T-helper 1 cell treated with Interleukin-12 subunit alpha and Interleukin-12 subunit beta and Interleukin-4 antibody, amounts not matched to agents 30 μg/mL and 1 μg/mL, for 36 hours (primary cell): ENCODE measurements around the gene HACD2.
A peak's percentile ranks its signal among the peaks of the same experiment; 100 is the strongest.
"Not testable (repeated sequence)": the region's sequence is repeated elsewhere in the genome, so short reads cannot be mapped to it uniquely, and the experiment has no call there.

Experiments used
- H3K27ac Mint-ChIP-seq: one replicate; pipeline ENCODE4 v1.8.0; 2021; ENCODE audit warnings: mild to moderate bottlenecking, mixed read lengths
- H3K27me3 Mint-ChIP-seq: one replicate; pipeline ENCODE4 v1.8.0; 2021; ENCODE audit warnings: low read depth, mixed read lengths
- H3K36me3 Mint-ChIP-seq: one replicate; pipeline ENCODE4 v1.8.0; 2021; ENCODE audit warnings: low read depth, mixed read lengths
- H3K4me1 Mint-ChIP-seq: one replicate; pipeline ENCODE4 v1.8.0; 2021; ENCODE audit warnings: low read depth, mixed read lengths
- H3K4me3 Mint-ChIP-seq: one replicate; pipeline ENCODE4 v1.8.0; 2021; ENCODE audit warnings: mild to moderate bottlenecking, moderate library complexity, mixed read lengths
- H3K9me3 Mint-ChIP-seq: one replicate; pipeline ENCODE4 v1.8.0; 2021; ENCODE audit warnings: mixed read lengths

HACD2 gene

DNA sequence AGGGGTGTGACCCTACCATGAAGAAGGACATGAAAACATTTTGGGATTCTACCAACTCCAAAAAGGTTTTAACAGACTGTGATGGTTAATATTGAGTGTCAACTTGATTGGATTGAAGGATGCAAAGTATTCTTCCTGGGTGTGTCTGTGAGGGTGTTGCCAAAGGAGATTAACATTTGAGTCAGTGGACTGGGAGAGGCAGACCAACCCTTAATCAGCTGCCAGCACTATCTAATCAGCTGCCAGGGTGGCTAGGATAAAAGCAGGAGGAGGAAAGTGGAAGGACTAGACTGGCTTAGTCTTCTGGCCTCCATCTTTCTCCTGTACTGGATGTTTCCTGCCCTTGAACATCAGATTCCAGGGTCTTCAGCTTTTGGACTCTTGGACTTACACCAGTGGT lies 16.0 kb upstream of the HACD2 start:
- not testable (repeated sequence) for H3K27ac Mint-ChIP-seq, H3K4me3 Mint-ChIP-seq, H3K36me3 Mint-ChIP-seq, H3K27me3 Mint-ChIP-seq, H3K9me3 Mint-ChIP-seq, H3K4me1 Mint-ChIP-seq

DNA sequence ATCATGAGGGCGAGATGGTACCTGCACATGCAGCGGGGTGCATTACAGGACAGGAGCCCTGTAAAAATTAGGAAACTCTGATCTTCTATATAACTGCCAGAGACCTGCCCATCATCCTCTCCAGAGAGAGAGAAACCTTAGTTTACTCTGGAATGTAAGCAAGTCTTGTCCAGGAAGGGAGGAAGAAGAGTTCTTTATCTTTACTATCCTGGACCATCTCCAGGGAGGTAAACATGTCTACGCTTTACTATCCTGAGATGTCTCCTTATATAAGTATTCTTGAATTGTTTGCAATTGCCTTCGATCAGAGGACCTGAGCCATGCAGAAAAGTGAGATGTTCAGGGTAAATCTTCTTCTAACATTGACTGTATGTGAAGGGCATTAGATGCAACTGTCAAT lies 12.7 kb upstream of the HACD2 start:
- peaks cover 4% of the 10 kb centered on the region for H3K9me3 Mint-ChIP-seq
- no peaks in the 10 kb centered on the region for H3K27me3 Mint-ChIP-seq
- H3K36me3 Mint-ChIP-seq, result peaks cover 5% of the 10 kb centered on the region
- no peak overlapping the region for H3K27ac Mint-ChIP-seq
- no peaks in the 10 kb centered on the region for H3K4me1 Mint-ChIP-seq
- no peak overlapping the region for H3K4me3 Mint-ChIP-seq

DNA sequence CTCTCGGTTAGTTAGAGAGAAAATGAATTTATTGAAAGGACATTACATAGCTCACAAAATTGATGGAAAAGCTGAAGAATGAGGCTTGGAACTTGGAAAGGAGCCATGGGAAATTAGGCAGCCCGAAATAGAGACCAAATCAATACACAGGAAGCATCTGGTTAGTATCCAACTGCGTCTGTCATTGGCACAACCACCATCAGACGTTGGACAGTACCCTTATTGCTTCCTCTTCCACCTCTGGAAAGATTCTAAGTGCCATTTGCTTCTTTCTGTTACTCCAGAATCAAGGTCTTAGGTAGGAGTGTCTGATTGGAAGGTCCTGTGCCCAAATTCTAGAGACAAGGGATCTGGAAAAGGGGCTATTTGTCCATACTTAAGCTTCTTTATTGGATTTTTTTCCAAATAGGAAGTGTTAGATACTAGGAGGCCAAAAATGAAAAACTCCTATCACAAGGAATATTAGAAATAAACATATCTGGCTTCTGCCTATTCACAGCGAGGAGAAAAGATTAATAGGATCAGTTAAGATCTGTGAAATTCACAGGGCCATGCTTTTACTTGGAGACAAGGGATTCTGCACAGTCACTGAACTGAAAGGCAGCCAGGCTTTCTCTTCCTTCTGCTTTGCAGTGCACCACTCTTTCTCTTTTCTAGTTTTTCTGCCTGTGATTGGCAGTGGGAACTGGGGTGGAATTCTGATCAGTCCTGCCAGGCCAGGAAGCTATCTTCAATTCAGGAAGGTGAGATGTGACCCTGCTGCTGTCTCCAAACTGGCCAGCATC lies 10.7 kb upstream of the HACD2 start:
- Mint-ChIP-seq H3K4me3 (no peak overlapping the region), H3K4me1 (no peaks in the 10 kb centered on the region), H3K36me3 (peaks cover 16% of the 10 kb centered on the region), H3K27me3 (no peaks in the 10 kb centered on the region), H3K27ac (no peak overlapping the region), H3K9me3 (peaks cover 20% of the 10 kb centered on the region)

DNA sequence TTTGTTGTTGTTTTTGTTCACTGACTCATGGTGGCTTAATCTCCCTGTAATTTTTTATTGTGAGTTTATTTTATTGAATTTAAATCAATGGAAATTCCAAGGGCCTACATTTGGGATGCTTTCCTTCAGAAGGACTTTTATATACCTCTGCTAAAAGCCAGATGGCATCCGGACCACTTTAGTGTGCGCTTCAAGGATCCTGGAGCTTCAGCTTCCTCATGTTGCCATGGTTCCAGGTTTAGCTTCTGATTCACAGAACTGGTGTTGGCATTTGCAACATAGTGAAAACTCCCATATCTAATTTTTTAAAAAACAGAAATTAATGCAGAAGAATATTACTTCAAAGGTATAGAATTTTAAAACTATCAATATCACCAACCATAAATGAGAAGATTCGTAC lies 8.5 kb upstream of the HACD2 start:
- no peaks in the 10 kb centered on the region for H3K4me1 Mint-ChIP-seq
- H3K27ac Mint-ChIP-seq, result no peak overlapping the region
- H3K27me3 Mint-ChIP-seq, result no peaks in the 10 kb centered on the region
- H3K9me3 Mint-ChIP-seq, result peaks cover 31% of the 10 kb centered on the region
- H3K4me3 Mint-ChIP-seq, result no peak overlapping the region
- peaks cover 30% of the 10 kb centered on the region for H3K36me3 Mint-ChIP-seq

DNA sequence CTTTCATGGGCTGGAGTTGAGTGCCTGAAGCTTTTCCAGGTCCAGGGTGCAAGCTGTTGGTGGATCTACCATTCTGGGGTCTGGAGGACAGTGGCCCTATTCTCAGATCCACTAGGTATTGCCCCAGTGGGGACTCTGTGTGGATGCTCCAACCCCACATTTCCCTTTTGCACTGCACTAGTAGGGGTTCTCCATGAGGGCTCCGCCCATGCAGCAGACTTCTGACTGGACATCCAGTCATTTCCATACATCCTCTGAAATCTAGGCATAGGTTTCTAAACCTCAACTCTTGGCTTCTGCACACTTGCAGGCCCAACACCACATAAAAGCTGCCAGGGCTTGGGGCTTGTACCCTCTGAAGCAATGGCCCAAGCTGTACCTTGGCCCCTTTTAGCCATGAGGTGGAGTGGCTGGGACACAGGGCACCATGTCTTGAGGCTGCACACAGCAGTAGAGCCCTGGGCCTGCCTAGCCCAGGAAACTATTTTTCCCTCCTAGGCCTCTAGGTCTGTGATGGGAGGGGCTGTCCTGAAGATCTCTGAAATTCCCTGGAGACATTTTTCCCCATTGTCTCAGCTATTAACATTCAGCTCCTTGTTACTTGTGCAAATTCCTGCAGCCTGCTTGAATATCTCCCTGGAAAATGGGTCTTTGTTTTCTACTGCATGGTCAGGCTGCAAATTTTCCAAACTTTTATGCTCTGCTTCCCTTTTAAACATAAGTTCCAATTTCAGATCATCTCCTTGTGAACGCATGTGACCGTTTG lies 6.0 kb upstream of the HACD2 start:
- Mint-ChIP-seq H3K4me3 (no peak overlapping the region), H3K4me1 (peaks cover 3% of the 10 kb centered on the region), H3K36me3 (peaks cover 38% of the 10 kb centered on the region)

DNA sequence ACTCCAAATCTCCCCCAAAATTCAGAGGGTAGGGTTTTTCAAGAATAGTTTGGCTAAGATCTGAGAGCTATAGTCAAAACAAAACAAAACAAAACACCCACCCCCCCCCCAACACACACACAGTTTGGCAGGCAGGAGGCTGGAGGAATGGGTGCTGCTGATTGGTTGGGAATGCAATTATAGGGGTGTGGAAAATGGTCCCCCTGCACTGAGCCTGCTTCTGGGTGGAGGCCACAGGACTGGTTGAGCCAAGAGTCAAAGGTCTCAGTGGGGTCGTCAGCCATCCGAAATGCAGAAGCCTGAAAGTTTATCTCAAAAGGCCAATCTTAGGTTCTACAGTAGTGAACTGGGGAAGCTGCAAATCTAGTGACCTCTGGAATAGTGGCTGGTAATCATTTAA lies 2.5 kb upstream of the HACD2 start:
- Mint-ChIP-seq H3K36me3 (peaks cover 31% of the 10 kb centered on the region), H3K4me3 (peak overlapping the region; percentile 34), H3K27ac (no peak overlapping the region)

More for the DNA sequence above, 6.0 kb upstream of the HACD2 start:
- H3K27ac Mint-ChIP-seq, result no peak overlapping the region
- peaks cover 34% of the 10 kb centered on the region for H3K9me3 Mint-ChIP-seq
- H3K27me3 Mint-ChIP-seq, result no peaks in the 10 kb centered on the region

DNA sequence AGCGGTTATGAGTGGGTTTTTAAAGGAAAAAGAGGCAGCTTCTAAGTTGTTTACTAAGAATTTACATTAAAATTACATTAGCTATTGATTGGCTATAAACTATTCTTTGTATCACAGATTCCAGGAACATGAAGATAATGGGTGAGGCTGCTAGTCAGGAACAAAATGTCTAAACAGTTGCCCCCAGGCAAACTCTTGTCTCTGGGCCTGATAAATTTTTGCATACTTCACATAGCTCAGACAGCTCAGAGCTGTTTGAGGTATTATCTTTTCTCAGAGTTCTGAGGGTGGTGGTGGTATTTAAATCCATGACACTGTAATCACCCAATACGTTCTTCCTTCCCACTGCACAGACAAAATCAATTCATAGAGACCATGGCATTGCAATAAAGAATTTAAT lies 2.1 kb upstream of the HACD2 start:
- Mint-ChIP-seq H3K27me3 (no peaks in the 10 kb centered on the region), H3K27ac (no peak overlapping the region), H3K4me1 (peaks cover 21% of the 10 kb centered on the region), H3K36me3 (peaks cover 30% of the 10 kb centered on the region), H3K4me3 (peak overlapping the region; percentile 34), H3K9me3 (peaks cover 24% of the 10 kb centered on the region)

More for the DNA sequence above, 2.5 kb upstream of the HACD2 start:
- Mint-ChIP-seq H3K9me3 (peaks cover 28% of the 10 kb centered on the region), H3K27me3 (no peaks in the 10 kb centered on the region), H3K4me1 (peaks cover 20% of the 10 kb centered on the region)

DNA sequence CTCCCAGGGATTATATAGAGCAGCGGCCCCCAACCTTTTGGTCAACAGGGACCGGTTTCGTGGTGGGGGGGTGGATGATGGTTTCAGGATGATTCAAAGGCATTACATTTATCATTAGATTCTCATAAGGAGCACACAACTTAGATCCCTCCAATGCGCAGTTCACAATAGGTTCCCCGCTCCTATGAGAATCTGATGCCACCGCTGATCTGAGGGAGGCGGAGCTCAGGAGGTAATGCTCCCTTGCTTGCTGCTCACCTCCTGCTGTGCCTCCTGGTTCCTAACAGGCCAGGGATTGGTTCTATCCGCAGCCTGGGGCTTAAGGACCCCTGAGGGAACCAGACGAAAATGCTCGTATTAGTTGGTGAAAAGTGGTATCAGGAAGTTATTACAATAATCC lies 1.3 kb upstream of the HACD2 start:
- H3K27me3 Mint-ChIP-seq, result no peaks in the 10 kb centered on the region
- H3K36me3 Mint-ChIP-seq, result peaks cover 28% of the 10 kb centered on the region
- H3K4me3 Mint-ChIP-seq, result no peak overlapping the region
- H3K4me1 Mint-ChIP-seq, result peaks cover 21% of the 10 kb centered on the region
- no peak overlapping the region for H3K27ac Mint-ChIP-seq
- H3K9me3 Mint-ChIP-seq, result peaks cover 16% of the 10 kb centered on the region

DNA sequence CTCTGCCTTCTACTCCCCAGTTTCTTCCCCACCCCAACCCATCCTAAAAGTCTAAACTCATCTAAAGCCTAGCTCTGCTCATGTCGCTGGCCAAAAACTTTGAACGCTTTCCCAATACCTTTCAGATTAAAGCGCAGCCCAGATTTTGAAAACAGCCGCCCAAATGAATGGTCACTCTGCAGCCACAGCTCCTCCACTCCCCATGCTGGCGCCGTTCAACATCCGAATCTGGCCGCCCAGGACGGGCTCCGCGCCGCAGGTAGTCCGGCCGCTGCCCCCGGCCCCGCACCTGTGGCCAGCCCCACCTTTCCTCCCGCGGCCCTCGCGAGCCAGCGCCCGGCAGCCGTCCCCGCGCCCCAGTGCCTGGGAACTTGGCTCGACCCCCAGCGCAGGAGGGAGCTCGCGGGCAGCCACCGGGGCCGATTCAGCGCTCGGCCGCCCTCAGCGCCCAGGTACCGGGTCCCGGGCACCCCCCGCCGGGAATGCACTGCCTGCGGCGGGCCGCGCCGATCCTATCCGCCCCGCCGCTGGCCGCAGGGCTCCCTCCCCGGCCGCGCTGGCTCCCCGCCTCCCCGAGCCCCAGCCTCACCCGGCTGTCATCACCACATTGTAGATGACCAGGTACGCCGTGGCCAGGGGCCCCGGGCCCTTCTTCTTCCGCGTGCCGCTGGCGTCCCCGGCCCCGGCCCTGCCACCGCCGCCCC lies 417 bp downstream of the HACD2 start:
- H3K4me3 Mint-ChIP-seq, result peak overlapping the region; percentile 84
- peaks cover 27% of the 10 kb centered on the region for H3K36me3 Mint-ChIP-seq
- no peaks in the 10 kb centered on the region for H3K27me3 Mint-ChIP-seq
- peaks cover 21% of the 10 kb centered on the region for H3K4me1 Mint-ChIP-seq
- peaks cover 6% of the 10 kb centered on the region for H3K9me3 Mint-ChIP-seq
- peak overlapping the region; percentile 75 for H3K27ac Mint-ChIP-seq

DNA sequence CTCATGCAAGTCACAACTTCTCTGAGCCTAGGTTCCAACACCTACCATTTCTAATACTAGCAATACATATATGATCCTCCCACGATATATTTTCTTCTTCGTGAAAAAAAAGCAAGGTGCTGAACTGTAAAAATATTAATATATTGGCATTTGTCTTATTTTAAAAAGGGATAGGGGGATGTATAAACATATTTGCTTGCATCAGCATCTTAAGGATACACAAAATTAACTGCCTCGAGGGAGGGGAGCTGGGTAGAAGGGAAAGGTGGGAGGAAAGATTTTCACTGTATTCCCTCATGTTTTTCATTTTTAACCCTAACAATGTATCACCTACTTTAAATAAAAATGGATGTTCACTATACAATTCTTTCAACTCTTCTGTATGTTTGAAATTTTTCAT lies 1.3 kb downstream of the HACD2 start:
- H3K9me3 Mint-ChIP-seq, result peaks cover 3% of the 10 kb centered on the region
- H3K27ac Mint-ChIP-seq, result no peak overlapping the region
- H3K36me3 Mint-ChIP-seq, result peaks cover 21% of the 10 kb centered on the region
- peaks cover 21% of the 10 kb centered on the region for H3K4me1 Mint-ChIP-seq
- H3K4me3 Mint-ChIP-seq, result peak overlapping the region; percentile 31
- H3K27me3 Mint-ChIP-seq, result no peaks in the 10 kb centered on the region

DNA sequence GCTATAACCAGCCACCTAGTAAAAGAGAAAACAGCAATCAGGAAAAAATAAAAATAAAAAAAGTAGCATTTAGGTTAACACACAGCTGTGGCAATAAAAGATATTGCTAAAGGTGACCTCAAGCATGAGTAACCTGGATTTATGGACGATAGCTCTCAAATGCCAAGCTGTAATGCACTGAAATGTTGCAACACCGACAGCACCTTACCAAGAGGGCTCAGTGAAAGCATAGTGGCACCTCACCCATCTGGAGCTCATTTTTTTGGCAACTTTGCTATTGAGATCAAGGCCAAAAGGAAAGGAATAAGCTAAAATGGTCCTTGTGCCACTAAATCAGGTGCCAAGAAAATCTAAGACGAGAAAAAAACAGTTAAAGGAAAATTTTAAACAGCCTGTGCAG lies 2.5 kb downstream of the HACD2 start:
- Mint-ChIP-seq H3K4me3 (no peak overlapping the region), H3K27me3 (no peaks in the 10 kb centered on the region), H3K36me3 (peaks cover 17% of the 10 kb centered on the region), H3K4me1 (peaks cover 21% of the 10 kb centered on the region), H3K9me3 (no peaks in the 10 kb centered on the region), H3K27ac (no peak overlapping the region)

DNA sequence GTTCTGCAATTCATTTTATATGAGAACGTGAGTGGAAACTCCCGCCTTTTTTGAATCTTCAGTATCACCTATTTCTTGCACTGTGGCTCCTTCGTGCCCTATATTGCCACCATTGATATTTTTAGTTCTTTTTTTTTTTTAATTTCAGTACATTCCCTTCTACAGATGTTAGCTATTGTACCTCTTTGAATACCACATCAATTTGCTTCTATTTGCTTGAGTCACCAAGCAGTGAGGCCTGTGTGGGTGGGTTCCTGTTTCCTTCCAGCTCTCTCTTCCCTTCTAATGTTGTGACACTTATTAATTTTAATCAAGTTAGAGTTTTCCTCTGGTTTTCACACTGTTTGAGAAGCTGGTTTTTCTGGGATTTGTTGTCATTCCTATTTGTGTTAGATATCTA lies 8.7 kb downstream of the HACD2 start:
- Mint-ChIP-seq H3K9me3 (no peaks in the 10 kb centered on the region), H3K36me3 (peaks cover 11% of the 10 kb centered on the region), H3K4me1 (peaks cover 3% of the 10 kb centered on the region), H3K27ac (no peak overlapping the region), H3K4me3 (no peak overlapping the region), H3K27me3 (no peaks in the 10 kb centered on the region)

DNA sequence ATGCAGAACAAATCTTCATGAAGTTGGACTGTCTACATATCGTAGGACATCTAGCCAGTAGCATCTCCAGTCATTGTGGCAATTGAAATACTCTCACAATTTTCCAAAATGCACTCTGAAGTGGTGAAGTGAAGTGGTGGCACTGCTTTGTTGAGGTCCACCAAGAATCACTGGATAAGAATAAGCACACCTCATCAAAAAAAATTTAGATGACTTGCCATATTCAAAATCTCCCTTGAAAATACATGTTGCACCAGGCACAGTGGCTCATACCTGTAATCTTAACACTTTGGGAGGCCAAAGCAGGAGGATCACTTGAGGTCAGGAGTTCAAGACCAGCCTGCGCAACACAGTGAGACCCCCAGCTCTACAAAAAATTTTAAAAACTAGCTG lies 12.9 kb downstream of the HACD2 start:
- H3K4me1 Mint-ChIP-seq, result peaks cover 3% of the 10 kb centered on the region
- no peaks in the 10 kb centered on the region for H3K9me3 Mint-ChIP-seq
- no peak overlapping the region for H3K27ac Mint-ChIP-seq
- no peak overlapping the region for H3K4me3 Mint-ChIP-seq
- peaks cover 8% of the 10 kb centered on the region for H3K36me3 Mint-ChIP-seq
- H3K27me3 Mint-ChIP-seq, result no peaks in the 10 kb centered on the region

DNA sequence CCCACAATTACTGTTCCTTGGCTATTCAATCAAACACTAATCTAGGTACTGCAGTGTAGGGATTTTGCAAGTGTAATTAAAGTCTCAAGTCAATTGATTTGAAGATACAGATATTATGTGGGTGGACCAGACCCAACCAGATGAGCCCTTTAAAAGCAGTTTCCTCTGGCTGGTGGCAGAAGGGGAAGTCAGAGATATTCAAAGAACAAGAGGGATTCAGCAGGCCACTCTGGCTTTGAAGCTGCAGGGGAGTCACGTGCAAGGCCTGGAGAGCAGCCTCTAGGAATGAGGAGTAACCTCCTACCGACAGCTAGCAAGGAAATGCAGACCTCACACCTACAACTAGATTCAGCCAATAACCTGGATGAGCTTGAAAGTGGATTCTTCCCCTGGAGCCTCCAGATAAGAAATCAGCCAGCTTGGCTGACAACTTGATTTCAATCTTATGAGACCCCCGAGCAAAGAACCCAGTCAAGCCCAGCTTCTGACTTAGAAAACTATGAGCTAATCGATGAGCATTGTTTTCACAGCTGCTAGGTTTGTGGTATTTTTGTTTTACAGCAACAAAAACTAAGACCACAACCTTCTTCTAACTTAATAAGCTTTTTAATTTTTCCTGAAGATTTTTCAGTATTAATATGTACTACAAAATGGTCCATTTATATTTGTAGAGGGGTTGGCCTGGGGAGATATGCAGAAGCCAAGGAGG lies 13.4 kb downstream of the HACD2 start:
- Mint-ChIP-seq H3K27me3 (no peaks in the 10 kb centered on the region), H3K4me3 (no peak overlapping the region), H3K36me3 (peaks cover 5% of the 10 kb centered on the region), H3K27ac (no peak overlapping the region), H3K4me1 (peaks cover 3% of the 10 kb centered on the region), H3K9me3 (no peaks in the 10 kb centered on the region)
